PC-9 (cell line): ENCODE results near the gene SORT1. TPM values are rescaled to one million over a fixed set of nuclear protein-coding genes. Genes with fewer than 3 reads are reported as not detected.

Experiments
- BruUV-seq: library from RNA; stranded (reverse); fragments of 400-500 nt; replicated peaks from 2 replicates; lab custom pipeline; 2021; lab: Mats Ljungman, UMichigan
- CTCF ChIA-PET: fragments of 300-600 bp; sonication (Branson Sonifier 250); formaldehyde crosslinking; loops from one replicate; lab custom pipeline; 2022; ENCODE audit warnings: antibody characterized with exemption; lab: Charles Lee
- POLR2A ChIA-PET: fragments of 300-600 bp; sonication (Branson Sonifier 250); formaldehyde crosslinking; loops from one replicate; lab custom pipeline; 2022; ENCODE audit warnings: antibody characterized with exemption; ENCODE audit not compliant: unreplicated experiment; lab: Charles Lee
- DNase-seq, 2 experiments: peaks; one replicate each; pipeline versions ENCODE4 v3.0.0 to v3.0.0-alpha.2; 2015 to 2022; ENCODE audit warnings: mixed read lengths in 1 of 2
- H2AFZ ChIP-seq: fragments of 200-600 bp; sonication (generic); 2 replicates; pipeline ENCODE4 v1.8.1; 2017; ENCODE audit warnings: antibody characterized with exemption
- H3F3A ChIP-seq: fragments of 200-600 bp; sonication (generic); 2 replicates; pipeline ENCODE4 v1.8.1; 2017; ENCODE audit warnings: antibody characterized with exemption, mild to moderate bottlenecking, low read depth; ENCODE audit not compliant: insufficient read depth
- H3K27ac ChIP-seq: fragments of 200-600 bp; sonication (generic); 2 replicates; pipeline ENCODE4 v1.6.1; 2016; ENCODE audit warnings: mixed run types
- H3K27me3 ChIP-seq: fragments of 200-600 bp; sonication (generic); 2 replicates; pipeline ENCODE4 v1.6.1; 2016; ENCODE audit warnings: low read depth, mixed run types; ENCODE audit not compliant: insufficient read depth
- H3K36me3 ChIP-seq: fragments of 200-600 bp; sonication (generic); 2 replicates; pipeline ENCODE4 v1.6.1; 2016; ENCODE audit warnings: low read depth, mixed run types
- H3K4me1 ChIP-seq: fragments of 200-600 bp; sonication (generic); replicated peaks from 2 replicates; pipeline ENCODE4 v1.6.1; 2016; ENCODE audit warnings: mixed run types; ENCODE audit not compliant: insufficient read depth
- H3K4me2 ChIP-seq: fragments of 200-600 bp; sonication (generic); 2 replicates; pipeline ENCODE4 v1.6.1; 2017; ENCODE audit warnings: mixed run types
- H3K4me3 ChIP-seq: fragments of 200-600 bp; sonication (generic); 2 replicates; pipeline ENCODE4 v1.6.1; 2016; ENCODE audit warnings: mixed run types
- H3K79me2 ChIP-seq: fragments of 200-600 bp; sonication (generic); 2 replicates; pipeline ENCODE4 v1.6.1; 2017; ENCODE audit warnings: low read depth, mixed run types
- H3K9me2 ChIP-seq: fragments of 200-600 bp; sonication (generic); 2 replicates; pipeline ENCODE4 v1.8.1; 2017; ENCODE audit warnings: mild to moderate bottlenecking; ENCODE audit not compliant: insufficient read depth
- H3K9me3 ChIP-seq: fragments of 200-600 bp; sonication (generic); 2 replicates; pipeline ENCODE4 v1.8.1; 2016; ENCODE audit warnings: low read depth; ENCODE audit not compliant: insufficient read depth
- H4K20me1 ChIP-seq: fragments of 200-600 bp; sonication (generic); 2 replicates; pipeline ENCODE4 v1.8.1; 2017; ENCODE audit not compliant: insufficient read depth
- CTCF ChIP-seq: fragments of 200-600 bp; sonication (generic); conservative IDR thresholded peaks from 2 replicates; pipeline ENCODE4 v1.6.1; 2017; ENCODE audit warnings: mixed run types, antibody characterized with exemption, mild to moderate bottlenecking, moderate library complexity
- EZH2 ChIP-seq: fragments of 200-600 bp; sonication (generic); IDR thresholded peaks from 2 replicates; pipeline ENCODE4 v1.8.0; 2017; ENCODE audit warnings: antibody characterized with exemption, low read depth
- intact Hi-C: fragments of 100-400 bp; cut with micrococcal nuclease; formaldehyde crosslinking; loops from one replicate; pipeline ENCODE4 v1.10.0; 2022; ENCODE audit not compliant: unreplicated experiment
- total RNA-seq: library from RNA; stranded (reverse); gene quantifications from 2 replicates; pipeline ENCODE4 v1.2.3, GENCODE V29; 2021

Gene SORT1
- total RNA-seq, 1 experiment from 2014 or later: 25.7 TPM

- TF ChIP-seq CTCF: no peak
- no peak for TF ChIP-seq EZH2
- H3K27me3 ChIP-seq: no peaks in the 10 kb centered on the region
- no peaks in the 10 kb centered on the region for H3K36me3 ChIP-seq
- H3K27ac ChIP-seq: no peak overlapping the region
- H4K20me1 ChIP-seq: no peaks in the 10 kb centered on the region
- no TSS peak for BruUV-seq
- H3K9me3 ChIP-seq: no peaks in the 10 kb centered on the region
- no peak overlapping the region for H3K4me2 ChIP-seq
- no peak overlapping the region for H2AFZ ChIP-seq
- intact Hi-C loops: loop anchor here (10.0 kb wide), 1 partner anchor 315 kb away; no protein-coding TSS in a partner anchor
- DNase-seq: no peak
- no peak overlapping the region for H3K4me3 ChIP-seq
- ChIA-PET CTCF (no interaction called here), POLR2A (interaction anchor here (0.5 to 0.7 kb wide), 2 partner anchors 49 to 228 kb away, joined by 3 to 15 read pairs; no protein-coding TSS in a partner anchor)
- no peaks in the 10 kb centered on the region for H3K79me2 ChIP-seq
- peaks cover 31% of the 10 kb centered on the region for H3K4me1 ChIP-seq
- H3F3A ChIP-seq: peaks cover 17% of the 10 kb centered on the region; the same call in 1 of the 2 replicates
- no peaks in the 10 kb centered on the region for H3K9me2 ChIP-seq
Observed at GRCh38 chr1:109269212-109269980, 128.3 kb downstream of the SORT1 start.

- Histone ChIP-seq H3K9me2 (no peaks in the 10 kb centered on the region), H3K27me3 (no peaks in the 10 kb centered on the region), H3K4me2 (no peak overlapping the region), H3K27ac (no peak overlapping the region), H3K36me3 (no peaks in the 10 kb centered on the region), H3K9me3 (no peaks in the 10 kb centered on the region), H3K79me2 (no peaks in the 10 kb centered on the region), H3F3A (peaks cover 11% of the 10 kb centered on the region; the same call in 1 of the 2 replicates), H2AFZ (no peak overlapping the region), H3K4me3 (no peak overlapping the region), H4K20me1 (no peaks in the 10 kb centered on the region), H3K4me1 (peaks cover 23% of the 10 kb centered on the region)
- ChIA-PET POLR2A (interaction anchor here (0.5 kb wide), 1 partner anchor 229 kb away, joined by 15 read pairs; no protein-coding TSS in a partner anchor), CTCF (no interaction called here)
- no TSS peak for BruUV-seq
- DNase-seq: no peak
- intact Hi-C loops: loop anchor here (10.0 kb wide), 1 partner anchor 314 kb away; no protein-coding TSS in a partner anchor
- no peak for TF ChIP-seq CTCF
- TF ChIP-seq EZH2: no peak
Observed at GRCh38 chr1:109268431-109269211, 129.1 kb downstream of the SORT1 start.

GRCh38 chr1:109267743-109268300 lies 129.9 kb downstream of the SORT1 start:
- Histone ChIP-seq H3K9me3 (no peaks in the 10 kb centered on the region), H3K36me3 (no peaks in the 10 kb centered on the region)
- no TSS peak for BruUV-seq

More at GRCh38 chr1:109267743-109268300, 129.9 kb downstream of the SORT1 start:
- Histone ChIP-seq H3K4me2 (no peak overlapping the region), H4K20me1 (no peaks in the 10 kb centered on the region), H3K27ac (no peak overlapping the region), H3F3A (peaks cover 11% of the 10 kb centered on the region; the same call in 1 of the 2 replicates), H3K27me3 (no peaks in the 10 kb centered on the region), H2AFZ (no peak overlapping the region), H3K9me2 (no peaks in the 10 kb centered on the region), H3K4me3 (no peak overlapping the region), H3K79me2 (no peaks in the 10 kb centered on the region), H3K4me1 (peaks cover 15% of the 10 kb centered on the region)
- ChIA-PET POLR2A (no interaction called here), CTCF (no interaction called here)
- no peak for TF ChIP-seq CTCF
- TF ChIP-seq EZH2: no peak
- DNase-seq: no peak
- intact Hi-C loops: loop anchor here (10.0 kb wide), 1 partner anchor 313 kb away; no protein-coding TSS in a partner anchor
